Stimulated activated CD4-positive, alpha-beta T cell treated with anti-CD3 and anti-CD28 coated beads, Interleukin-12 subunit alpha, Interleukin-12 subunit beta, amount 100 ng/mL, for 24 hours (primary cell): ENCODE results near the gene PHOSPHO1.
"Not testable (repeated sequence)": the region's sequence is repeated elsewhere in the genome, so short reads cannot be mapped to it uniquely, and the experiment has no call there.

ENCODE experiments used
- DNase-seq, 2 experiments: peaks; one replicate each; pipeline ENCODE4 v3.0.0-alpha.2; 2020; ENCODE audit warnings: low read depth in 2 of 2

PHOSPHO1 gene

DNA sequence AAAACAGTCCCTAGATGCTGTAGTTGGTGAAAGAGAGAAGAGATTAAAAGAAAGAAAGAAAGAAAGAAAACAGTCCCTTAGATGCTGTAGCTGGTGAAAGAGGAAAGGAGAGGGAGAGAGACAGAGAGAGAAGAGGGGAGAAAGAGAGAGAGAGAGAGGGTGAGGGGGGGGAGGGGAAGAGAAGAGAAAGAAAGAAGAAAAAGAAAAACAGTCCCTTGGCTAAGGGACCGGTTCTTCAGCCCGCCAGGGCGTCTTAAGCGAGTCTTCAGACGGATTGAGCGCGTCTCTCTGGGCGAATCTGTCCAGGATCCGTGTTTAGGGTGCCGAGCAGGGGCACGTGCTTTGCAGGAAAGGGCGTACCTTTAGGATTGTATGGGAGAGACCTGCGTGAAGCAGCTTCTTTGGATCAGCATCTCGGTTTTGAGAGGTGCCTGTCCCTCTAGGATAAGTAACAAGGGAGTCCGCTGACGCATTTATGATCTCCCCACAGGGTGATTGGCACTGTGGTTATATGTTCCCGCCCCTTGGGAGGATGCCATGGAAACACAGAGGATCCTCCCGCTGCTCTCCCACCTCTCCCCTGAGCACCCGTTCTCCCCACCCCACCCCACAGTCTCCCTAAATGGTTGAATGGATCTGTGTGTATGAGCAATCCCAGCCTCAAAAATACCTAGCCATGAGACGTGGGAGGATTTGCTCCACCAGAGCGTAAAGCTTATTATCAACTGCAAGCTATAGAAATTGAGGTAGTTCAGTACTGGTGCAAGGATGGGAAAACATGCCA is 36.9 kb downstream of the PHOSPHO1 start:
- DNase-seq = peak in 1 of 2 experiments; percentile 26

GRCh38 chr17:49191917-49192741 is 38.5 kb downstream of the PHOSPHO1 start:
- peak; percentile 93 for DNase-seq

GRCh38 chr17:49191409-49191916 is 39.1 kb downstream of the PHOSPHO1 start:
- no peak for DNase-seq

GRCh38 chr17:49190932-49191331 is 39.7 kb downstream of the PHOSPHO1 start:
- DNase-seq = no peak

- no peak for DNase-seq
Measured at GRCh38 chr17:49187301-49187700, 43.3 kb downstream of the PHOSPHO1 start.

DNA sequence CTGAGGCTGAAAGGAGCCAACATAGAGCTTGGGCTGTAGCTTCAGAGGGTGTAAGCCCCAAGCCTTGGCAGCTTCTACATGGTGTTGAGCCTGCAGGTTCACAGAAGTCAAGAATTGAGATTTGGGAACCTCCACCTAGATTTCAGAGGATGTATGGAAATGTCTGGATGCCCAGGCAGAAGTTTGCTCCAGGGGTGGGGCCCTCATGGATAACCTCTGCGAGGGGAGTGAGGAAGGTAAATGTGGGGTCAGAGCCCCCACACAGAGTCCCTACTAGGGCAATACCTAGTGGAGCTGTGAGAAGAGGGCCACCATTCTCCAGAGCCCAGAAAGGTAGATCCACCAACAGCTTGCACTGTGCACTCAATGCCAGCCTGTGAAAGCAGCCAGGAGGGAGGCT is 45.2 kb downstream of the PHOSPHO1 start:
- DNase-seq = not testable (repeated sequence)

DNA sequence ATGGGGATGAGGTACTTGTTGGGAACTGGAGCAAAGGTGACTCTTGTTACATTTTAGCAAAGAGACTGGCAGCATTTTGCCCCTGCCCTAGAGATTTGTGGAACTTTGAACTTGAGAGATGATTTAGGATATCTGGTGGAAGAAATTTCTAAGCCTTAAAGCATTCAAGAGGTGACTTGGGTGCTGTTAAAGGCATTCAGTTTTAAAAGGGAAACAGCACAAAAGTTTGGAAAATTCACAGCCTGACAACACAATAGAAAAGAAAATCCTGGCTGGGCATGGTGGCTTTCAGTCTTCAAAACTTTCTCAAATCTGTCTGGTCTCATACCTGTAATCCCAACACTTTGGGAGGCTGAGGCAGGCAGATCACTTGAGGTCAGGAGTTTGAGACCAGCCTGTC is 46.1 kb downstream of the PHOSPHO1 start:
- DNase-seq = not testable (repeated sequence)

- DNase-seq = no peak
Measured at GRCh38 chr17:49183801-49184200, 46.8 kb downstream of the PHOSPHO1 start.

DNA sequence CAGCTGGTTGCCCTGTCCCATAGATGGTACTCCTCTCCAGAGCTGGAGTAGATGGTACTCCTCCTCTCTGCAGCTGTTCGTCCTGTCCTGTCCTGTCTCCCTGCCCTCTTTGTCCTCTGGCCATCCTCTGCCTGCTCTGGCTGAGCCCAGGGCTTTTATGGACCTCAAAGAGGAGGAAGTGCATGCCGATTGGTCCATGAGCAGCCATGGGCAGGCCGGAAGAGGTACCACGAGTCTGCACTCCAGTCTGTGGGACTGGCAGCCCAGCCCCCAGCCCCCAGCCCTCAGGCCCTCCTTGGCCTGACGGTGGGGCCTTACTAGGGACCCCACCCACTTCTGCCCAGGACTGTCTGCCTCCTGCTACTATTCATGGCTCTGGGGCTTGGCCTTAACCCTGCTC is 47.2 kb downstream of the PHOSPHO1 start:
- no peak for DNase-seq

DNA sequence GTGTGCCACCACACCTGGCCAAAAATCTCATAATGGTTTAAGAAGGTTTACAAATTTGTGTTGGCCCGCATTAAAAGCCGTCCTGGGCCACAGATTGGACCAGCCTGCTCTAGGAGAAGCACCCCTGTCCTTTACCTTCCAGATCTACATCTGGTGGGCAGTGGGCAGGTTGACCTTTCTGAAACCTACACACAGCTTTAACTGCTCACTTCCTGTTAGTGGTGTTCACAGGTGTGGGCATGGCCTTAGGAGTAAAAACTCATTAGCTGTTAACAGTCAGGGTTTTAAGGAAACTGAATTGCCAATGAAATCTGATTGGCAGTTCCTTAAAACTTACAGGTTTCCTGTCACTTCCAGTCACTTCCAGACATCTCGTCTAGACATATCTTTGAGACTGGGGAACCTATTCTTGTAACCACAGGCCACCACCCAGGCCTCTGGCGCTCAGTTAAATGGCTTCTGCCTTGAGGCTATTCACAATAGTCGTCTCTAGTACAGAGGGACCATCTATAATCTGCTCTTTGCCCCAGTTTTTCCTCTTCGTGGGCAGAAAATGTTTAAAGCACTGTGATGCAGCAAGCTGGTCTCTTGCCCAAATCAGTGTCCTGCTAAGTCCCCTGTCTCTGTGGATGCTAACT is 49.5 kb downstream of the PHOSPHO1 start:
- no peak for DNase-seq

GRCh38 chr17:49180303-49180702 is 50.3 kb downstream of the PHOSPHO1 start:
- DNase-seq = peak; percentile 31 to 61

GRCh38 chr17:49175978-49176377 is 54.6 kb downstream of the PHOSPHO1 start:
- not testable (repeated sequence) for DNase-seq
